Measurements from ENCODE around the gene DENND1B. TPM values are rescaled to one million over a fixed set of nuclear protein-coding genes. Genes with fewer than 3 reads are reported as not detected.

The DENND1B gene
- total and polyA plus RNA-seq, 2 of the 8 experiments (the other 6 are each of a cell fraction or from before 2014, with no cell fraction given), result 0.74 to 3.3 TPM

DNA sequence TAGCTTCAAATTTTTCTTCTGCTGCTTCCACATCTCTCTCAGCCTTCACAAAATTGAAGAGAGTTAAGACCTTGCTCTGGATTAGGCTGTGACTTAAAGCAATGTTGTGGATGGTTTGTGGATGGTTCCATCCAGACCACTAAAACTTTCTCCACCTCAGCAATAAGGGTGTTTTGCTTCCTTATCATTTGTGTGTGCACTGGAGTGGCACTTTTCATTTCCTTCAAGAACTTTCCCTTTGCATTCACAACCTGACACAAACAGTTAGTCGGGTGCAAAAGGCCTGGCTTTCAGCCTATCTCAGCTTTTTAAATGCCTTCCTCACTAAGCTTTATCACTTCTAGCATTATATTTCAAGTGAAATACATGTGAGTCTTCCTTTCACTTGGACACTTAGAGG, 30.3 kb downstream of the DENND1B start (continued):
- TF ChIP-seq, protein P1, sequence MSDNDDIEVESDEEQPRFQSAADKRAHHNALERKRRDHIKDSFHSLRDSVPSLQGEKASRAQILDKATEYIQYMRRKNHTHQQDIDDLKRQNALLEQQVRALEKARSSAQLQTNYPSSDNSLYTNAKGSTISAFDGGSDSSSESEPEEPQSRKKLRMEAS (IDR thresholded peaks at IDR 0.05), result no peak
- no peak for TF ChIP-seq SAP30 (IDR thresholded peaks at IDR 0.05; ENCODE audit: insufficient read depth, insufficient replicate concordance, low read length)
- no peak for TF ChIP-seq FOSL1 (IDR thresholded peaks at IDR 0.05; ENCODE audit: insufficient read depth, low read depth, low read length)

Data from H1 (cell line).